Subcutaneous adipose tissue (tissue), 4 donors: Measurements from ENCODE around the gene TSC22D2. TPM values are rescaled to one million over a fixed set of nuclear protein-coding genes. Genes with fewer than 3 reads are reported as not detected.

ENCODE experiments used
- total RNA-seq, 4 donors: library from RNA; depleted of rRNA; stranded (reverse); fragments of >200 nt; gene quantifications; one replicate each; pipeline ENCODE4 v1.1.0, GENCODE V29; 2016
- TF ChIP-seq, protein P1 (sequence below): fragments of 450-650 bp; IDR thresholded peaks from one replicate; pipeline ENCODE4 v1.5.1; 2016; ENCODE audit warnings: low read depth, mild to moderate bottlenecking, control low read depth, antibody characterized with exemption, moderate library complexity

The TSC22D2 gene
- total RNA-seq, 4 donors from 2014 or later, result 11.2 to 36.5 (median 18.0) TPM

DNA sequence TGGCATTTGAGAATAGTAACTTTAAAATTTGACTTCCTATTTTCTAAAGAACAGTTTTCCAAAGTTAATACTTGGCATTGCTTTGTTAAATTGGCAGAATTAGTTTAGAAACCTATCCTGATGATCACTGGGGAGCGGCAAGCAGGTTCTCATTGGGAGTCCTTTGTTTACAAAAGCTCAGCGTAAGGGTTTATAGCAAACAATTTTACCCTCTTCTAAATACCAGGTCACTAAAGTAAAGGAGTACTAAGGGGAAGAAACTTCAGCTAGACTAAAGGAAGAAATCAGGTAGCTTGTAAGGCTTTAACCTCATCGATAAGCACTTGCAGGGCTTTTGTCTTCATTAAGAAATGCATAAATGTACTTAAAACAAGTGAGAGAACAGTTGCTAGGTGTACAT, 18.2 kb downstream of the TSC22D2 start:
- TF ChIP-seq, protein P1, sequence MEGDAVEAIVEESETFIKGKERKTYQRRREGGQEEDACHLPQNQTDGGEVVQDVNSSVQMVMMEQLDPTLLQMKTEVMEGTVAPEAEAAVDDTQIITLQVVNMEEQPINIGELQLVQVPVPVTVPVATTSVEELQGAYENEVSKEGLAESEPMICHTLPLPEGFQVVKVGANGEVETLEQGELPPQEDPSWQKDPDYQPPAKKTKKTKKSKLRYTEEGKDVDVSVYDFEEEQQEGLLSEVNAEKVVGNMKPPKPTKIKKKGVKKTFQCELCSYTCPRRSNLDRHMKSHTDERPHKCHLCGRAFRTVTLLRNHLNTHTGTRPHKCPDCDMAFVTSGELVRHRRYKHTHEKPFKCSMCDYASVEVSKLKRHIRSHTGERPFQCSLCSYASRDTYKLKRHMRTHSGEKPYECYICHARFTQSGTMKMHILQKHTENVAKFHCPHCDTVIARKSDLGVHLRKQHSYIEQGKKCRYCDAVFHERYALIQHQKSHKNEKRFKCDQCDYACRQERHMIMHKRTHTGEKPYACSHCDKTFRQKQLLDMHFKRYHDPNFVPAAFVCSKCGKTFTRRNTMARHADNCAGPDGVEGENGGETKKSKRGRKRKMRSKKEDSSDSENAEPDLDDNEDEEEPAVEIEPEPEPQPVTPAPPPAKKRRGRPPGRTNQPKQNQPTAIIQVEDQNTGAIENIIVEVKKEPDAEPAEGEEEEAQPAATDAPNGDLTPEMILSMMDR, result no peak

DNA sequence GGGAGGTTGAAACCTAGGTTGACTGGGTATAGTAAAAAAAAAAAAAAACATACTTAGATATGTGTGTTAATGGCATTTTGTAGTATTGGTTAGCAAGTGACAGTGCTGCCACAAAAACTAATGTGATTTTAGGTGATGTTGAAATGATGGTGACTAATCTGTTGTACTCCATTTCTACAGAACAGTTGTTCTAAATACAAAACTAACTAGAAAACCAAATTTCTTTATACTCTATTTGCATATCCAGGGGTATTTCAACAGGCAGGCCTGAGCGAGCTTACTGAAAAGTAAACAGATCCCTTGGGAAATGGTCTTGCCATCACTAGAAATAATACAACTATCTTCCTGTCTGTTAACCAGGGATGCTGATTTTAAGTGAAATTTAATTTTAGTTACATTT, 20.5 kb downstream of the TSC22D2 start:
- TF ChIP-seq, protein P1, result no peak

DNA sequence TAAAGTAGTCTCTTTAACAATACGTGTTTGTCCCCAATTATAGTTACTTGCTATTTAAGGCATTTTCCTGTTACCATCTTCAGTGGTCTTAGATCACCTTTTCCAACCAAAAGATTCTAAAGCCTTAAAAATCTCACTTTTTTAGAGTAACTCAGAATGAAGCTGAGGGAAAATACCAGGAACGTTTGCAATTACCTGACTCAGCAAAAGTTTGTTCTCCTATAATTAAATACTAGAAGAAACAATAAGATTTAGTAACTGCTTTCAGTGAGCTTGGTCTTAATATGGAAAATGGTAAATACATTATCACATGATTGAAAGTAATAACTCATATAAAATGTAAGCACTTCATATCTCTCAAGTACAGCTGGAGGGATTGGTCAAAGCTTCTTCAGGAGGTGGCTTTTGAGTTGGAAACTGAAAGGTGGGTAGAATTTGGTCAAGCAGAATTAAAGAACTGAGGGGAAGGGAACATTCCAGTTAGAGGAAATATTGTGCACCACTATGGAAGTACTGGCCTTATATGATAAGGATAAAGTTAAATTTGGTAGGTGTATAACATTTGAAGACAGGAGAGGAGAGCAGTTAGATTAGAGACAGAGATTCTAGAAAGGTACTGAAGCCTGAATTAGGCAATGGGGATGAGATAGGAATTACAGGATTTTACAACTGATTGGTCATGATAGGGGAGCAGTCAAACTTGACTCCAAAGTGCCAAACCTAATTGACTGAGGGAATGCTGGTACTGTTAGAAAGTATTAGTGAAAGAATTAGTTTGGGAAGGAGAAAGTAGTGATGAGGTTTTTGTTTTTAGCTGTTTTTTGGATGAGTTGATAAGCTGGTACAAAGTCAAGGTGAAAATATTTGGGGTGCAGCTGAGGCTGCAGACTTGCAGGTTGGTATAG, 21.9 kb downstream of the TSC22D2 start:
- TF ChIP-seq, protein P1, result no peak

DNA sequence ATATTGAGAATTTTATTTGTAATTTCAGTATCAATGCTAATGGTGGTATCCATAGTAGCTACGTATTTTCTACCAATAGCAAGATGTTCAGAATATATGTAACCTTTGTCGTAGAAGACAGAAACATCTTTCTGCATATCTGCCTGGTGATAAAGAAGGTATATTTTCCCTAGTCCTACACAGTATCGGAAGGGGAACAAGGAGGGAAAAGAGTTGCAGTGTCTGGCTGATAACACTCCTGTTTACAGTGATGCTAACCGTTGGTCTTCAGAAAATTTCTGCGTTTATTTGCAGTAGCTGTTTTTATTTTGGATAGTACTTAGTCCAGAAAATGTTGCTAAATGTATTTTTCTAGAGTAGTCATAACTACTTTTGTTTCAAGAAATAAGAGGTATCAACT, 25.2 kb downstream of the TSC22D2 start:
- TF ChIP-seq, protein P1, result no peak

DNA sequence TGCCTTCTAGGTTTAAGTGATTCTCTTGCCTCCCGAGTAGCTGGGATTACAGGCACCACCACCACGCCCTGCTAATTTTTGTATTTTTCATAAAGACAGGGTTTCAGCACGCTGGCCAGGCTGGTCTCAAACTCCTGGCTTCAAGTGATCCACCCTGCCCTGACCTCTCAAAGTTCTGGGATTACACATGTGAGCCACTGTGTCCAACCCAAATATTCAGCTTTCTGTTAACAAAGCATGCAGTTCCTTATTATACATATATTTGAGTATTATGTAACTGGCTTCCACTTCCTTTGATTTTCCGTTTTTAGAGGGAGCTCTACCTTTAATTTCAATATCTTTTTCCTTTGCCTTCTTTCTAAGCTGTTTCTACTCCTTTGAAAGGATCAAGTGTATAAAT, 26.1 kb downstream of the TSC22D2 start:
- TF ChIP-seq, protein P1, result no peak

DNA sequence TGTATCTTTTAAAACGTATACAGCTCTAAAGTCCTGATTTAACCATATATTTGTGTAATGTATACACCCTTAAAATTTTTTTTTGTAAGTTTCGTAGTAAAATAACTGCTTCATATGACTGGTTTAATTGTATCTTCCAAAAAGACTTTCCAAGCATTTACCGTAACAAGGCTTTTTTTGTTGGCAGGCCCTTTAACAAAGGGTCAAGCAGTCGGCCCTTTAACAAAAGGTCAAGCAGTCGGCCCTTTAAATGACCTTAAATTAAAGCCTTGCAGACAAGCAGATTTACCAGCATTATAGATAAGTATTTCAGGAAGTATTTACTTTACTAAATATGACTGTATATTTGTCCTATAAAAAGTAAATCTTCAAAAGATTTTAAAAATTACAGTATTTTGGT, 28.1 kb downstream of the TSC22D2 start:
- TF ChIP-seq, protein P1, result no peak

DNA sequence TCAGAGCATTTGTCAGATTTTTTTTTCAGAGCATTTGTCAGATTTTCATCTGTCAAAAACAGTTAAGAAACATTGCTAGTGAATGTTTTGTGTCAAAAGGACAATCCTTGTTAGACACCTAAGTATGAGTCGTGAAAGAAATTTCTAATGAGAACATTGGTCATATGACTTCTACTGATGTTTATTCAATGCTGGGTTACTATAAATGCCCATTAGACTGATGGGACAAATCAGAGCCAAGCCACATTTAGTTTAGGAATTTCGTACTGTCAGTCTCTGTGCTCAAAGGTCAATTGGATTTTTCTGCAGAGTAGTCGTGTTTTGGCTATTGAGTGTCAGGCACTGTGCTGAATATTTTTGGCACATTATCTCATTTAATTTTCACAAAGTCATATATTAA, 31.6 kb downstream of the TSC22D2 start:
- TF ChIP-seq, protein P1, result no peak
